Progenitor cell of endocrine pancreas (in vitro differentiated cells): ENCODE results near the gene ADAMTS9. TPM values are rescaled to one million over a fixed set of nuclear protein-coding genes. Genes with fewer than 3 reads are reported as not detected.

Source experiments
- DNase-seq: peaks from one replicate; pipeline ENCODE4 v3.0.0; 2021; ENCODE audit warnings: low spot score; ENCODE audit not compliant: unreplicated experiment
- H3K27ac Mint-ChIP-seq: 2 replicates; pipeline ENCODE4 v1.8.0; 2021; ENCODE audit warnings: mild to moderate bottlenecking, moderate library complexity, mixed read lengths
- H3K27me3 Mint-ChIP-seq: 2 replicates; pipeline ENCODE4 v1.8.0; 2021; ENCODE audit warnings: mixed read lengths
- H3K36me3 Mint-ChIP-seq: 2 replicates; pipeline ENCODE4 v1.8.0; 2022; ENCODE audit warnings: mixed read lengths; ENCODE audit not compliant: insufficient read depth
- H3K4me1 Mint-ChIP-seq: 2 replicates; pipeline ENCODE4 v1.8.0; 2021; ENCODE audit warnings: low read depth, mixed read lengths
- H3K4me3 Mint-ChIP-seq: 2 replicates; pipeline ENCODE4 v1.8.0; 2021; ENCODE audit warnings: low read depth, mild to moderate bottlenecking, moderate library complexity, mixed read lengths
- H3K9me3 Mint-ChIP-seq: 2 replicates; pipeline ENCODE4 v1.8.0; 2021; ENCODE audit warnings: low read depth, mixed read lengths
- total RNA-seq: library from RNA; stranded (reverse); gene quantifications from 2 replicates; pipeline ENCODE4 v1.2.1, GENCODE V29; 2021
- TF ChIP-seq, protein P1 (sequence below): fragments of 200-600 bp; sonication (generic); IDR thresholded peaks from one replicate; pipeline ENCODE4 v1.5.0; 2021; ENCODE audit warnings: antibody characterized with exemption, mild to moderate bottlenecking; ENCODE audit not compliant: unreplicated experiment

Gene ADAMTS9
- total RNA-seq, 1 donor from 2014 or later: 54.2 TPM

DNA sequence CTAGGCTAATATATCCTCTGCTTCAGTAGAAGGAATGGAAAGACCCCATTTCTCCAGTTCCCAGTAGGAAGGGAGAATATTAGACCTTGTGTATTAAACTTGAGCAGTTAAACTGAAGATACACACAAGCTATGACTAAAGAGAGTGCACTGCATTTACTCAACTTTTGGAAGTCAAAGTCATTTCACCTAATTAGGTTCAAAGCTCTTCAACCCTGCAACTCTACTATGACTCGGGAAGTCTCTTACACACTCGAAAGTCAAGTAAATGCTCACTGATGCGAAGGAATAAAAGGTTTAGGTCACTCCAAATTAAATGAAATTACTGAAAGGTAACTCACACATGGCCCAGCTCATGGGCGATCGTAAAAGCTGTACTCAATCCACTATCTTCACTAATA lies 33.8 kb downstream of the ADAMTS9 start:
- peaks cover 7% of the 10 kb centered on the region for H3K9me3 Mint-ChIP-seq
- peaks cover 44% of the 10 kb centered on the region for H3K36me3 Mint-ChIP-seq
- TF ChIP-seq, protein P1, sequence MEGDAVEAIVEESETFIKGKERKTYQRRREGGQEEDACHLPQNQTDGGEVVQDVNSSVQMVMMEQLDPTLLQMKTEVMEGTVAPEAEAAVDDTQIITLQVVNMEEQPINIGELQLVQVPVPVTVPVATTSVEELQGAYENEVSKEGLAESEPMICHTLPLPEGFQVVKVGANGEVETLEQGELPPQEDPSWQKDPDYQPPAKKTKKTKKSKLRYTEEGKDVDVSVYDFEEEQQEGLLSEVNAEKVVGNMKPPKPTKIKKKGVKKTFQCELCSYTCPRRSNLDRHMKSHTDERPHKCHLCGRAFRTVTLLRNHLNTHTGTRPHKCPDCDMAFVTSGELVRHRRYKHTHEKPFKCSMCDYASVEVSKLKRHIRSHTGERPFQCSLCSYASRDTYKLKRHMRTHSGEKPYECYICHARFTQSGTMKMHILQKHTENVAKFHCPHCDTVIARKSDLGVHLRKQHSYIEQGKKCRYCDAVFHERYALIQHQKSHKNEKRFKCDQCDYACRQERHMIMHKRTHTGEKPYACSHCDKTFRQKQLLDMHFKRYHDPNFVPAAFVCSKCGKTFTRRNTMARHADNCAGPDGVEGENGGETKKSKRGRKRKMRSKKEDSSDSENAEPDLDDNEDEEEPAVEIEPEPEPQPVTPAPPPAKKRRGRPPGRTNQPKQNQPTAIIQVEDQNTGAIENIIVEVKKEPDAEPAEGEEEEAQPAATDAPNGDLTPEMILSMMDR: no peak
- no peak overlapping the region for H3K4me3 Mint-ChIP-seq
- no peak overlapping the region for H3K27ac Mint-ChIP-seq
- no peaks in the 10 kb centered on the region for H3K27me3 Mint-ChIP-seq
- H3K4me1 Mint-ChIP-seq: peaks cover 20% of the 10 kb centered on the region
- DNase-seq: no peak

GRCh38 chr3:64653101-64653500 lies 34.7 kb downstream of the ADAMTS9 start:
- Mint-ChIP-seq H3K4me1 (peaks cover 23% of the 10 kb centered on the region), H3K9me3 (peaks cover 7% of the 10 kb centered on the region), H3K27ac (no peak overlapping the region), H3K27me3 (no peaks in the 10 kb centered on the region), H3K36me3 (peaks cover 42% of the 10 kb centered on the region), H3K4me3 (no peak overlapping the region)
- TF ChIP-seq, protein P1: no peak
- DNase-seq: no peak

DNA sequence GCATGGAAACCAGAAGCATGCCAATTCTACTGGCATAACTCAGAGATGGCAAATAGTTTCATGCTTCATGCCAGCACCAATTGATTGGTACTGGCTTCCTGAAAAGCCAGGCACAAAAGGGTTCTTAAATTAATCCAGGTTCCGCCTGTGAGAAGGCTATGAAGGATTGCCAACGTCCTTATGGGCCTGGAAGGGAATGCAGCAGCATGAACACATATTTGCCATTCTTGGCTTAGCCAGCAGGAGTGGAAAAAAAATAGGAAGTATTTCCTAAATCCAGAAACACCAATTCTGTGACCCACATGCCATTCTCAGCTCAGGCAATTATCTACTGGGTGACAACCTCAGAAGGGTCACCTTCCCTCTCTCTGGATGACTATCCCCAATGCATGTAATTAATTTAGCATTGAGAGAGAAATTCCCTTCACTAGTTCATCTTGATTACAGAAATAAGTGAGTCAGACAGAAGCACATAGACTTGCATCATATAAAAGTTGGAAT lies 36.0 kb downstream of the ADAMTS9 start:
- no peak for DNase-seq
- H3K4me1 Mint-ChIP-seq: peaks cover 27% of the 10 kb centered on the region
- peaks cover 44% of the 10 kb centered on the region for H3K36me3 Mint-ChIP-seq
- H3K27ac Mint-ChIP-seq: no peak overlapping the region
- TF ChIP-seq, protein P1: no peak
- H3K27me3 Mint-ChIP-seq: no peaks in the 10 kb centered on the region
- no peak overlapping the region for H3K4me3 Mint-ChIP-seq
- H3K9me3 Mint-ChIP-seq: peaks cover 7% of the 10 kb centered on the region

- TF ChIP-seq, protein P1: no peak
- H3K27ac Mint-ChIP-seq: no peak overlapping the region
- H3K4me1 Mint-ChIP-seq: peaks cover 31% of the 10 kb centered on the region
- peaks cover 48% of the 10 kb centered on the region for H3K36me3 Mint-ChIP-seq
- H3K4me3 Mint-ChIP-seq: no peak overlapping the region
- DNase-seq: no peak
- no peaks in the 10 kb centered on the region for H3K27me3 Mint-ChIP-seq
- peaks cover 7% of the 10 kb centered on the region for H3K9me3 Mint-ChIP-seq
These were observed 36.5 kb downstream of the ADAMTS9 start for GRCh38 chr3:64651303-64651702.

DNA sequence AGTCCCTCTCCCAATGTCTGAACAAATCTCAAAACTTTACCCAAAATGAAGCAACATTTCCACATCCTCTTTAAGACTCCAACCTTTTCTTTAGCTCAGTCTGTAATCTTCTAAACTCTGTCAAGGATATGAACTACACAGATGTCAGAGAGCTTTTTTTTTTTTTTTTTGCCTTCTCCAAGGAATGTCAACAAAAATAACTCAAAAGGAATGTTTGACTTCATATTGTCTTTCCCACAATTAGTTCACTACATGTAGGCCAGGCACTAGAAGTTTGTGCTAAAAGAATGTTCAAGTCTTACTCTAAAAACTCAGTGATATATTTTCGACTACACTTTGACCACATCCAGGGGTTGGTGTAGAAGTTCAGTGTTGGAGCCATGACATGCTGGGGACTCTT lies 37.1 kb downstream of the ADAMTS9 start:
- H3K4me3 Mint-ChIP-seq: no peak overlapping the region
- no peaks in the 10 kb centered on the region for H3K27me3 Mint-ChIP-seq

More for the DNA sequence above, 37.1 kb downstream of the ADAMTS9 start:
- Mint-ChIP-seq H3K27ac (peak overlapping the region; percentile 47), H3K36me3 (peaks cover 44% of the 10 kb centered on the region), H3K9me3 (peaks cover 7% of the 10 kb centered on the region), H3K4me1 (peaks cover 33% of the 10 kb centered on the region)
- TF ChIP-seq, protein P1: no peak
- DNase-seq: no peak
